ENCODE results near the gene EMC9.

DNA sequence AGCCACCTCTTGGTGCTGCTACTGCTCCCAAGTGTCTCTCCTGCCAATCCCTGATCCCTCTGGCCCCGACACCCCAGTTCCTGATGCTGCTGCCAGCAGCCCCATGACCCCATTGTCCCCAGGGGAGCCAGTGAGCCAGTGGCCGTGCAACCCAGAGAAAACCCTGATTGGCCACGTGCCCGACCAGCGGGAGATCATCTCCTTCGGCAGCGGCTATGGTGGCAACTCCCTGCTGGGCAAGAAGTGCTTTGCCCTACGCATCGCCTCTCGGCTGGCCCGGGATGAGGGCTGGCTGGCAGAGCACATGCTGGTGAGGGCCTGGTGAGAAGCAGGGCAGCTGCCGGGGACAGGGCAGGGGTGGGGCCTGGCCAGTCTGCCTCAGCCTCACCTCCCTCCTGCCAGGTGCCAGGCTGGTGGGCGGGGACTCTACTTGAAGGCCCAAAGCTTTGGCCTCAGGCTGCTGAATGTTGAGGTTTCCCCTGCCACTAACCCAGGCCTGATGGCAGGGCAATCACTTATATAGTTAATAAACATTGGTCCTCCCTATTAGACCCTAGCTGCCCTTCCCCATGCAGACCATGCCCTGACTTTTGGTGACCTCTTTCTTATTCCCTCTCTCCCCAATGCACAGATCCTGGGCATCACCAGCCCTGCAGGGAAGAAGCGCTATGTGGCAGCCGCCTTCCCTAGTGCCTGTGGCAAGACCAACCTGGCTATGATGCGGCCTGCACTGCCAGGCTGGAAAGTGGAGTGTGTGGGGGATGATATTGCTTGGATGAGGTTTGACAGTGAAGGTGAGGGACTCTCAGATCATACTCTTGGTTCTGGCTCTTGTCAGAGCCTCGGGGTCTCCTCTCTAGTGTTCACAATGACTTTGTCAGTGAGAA, 42.2 kb downstream of the EMC9 start:
- TF ChIP-seq, protein P1, sequence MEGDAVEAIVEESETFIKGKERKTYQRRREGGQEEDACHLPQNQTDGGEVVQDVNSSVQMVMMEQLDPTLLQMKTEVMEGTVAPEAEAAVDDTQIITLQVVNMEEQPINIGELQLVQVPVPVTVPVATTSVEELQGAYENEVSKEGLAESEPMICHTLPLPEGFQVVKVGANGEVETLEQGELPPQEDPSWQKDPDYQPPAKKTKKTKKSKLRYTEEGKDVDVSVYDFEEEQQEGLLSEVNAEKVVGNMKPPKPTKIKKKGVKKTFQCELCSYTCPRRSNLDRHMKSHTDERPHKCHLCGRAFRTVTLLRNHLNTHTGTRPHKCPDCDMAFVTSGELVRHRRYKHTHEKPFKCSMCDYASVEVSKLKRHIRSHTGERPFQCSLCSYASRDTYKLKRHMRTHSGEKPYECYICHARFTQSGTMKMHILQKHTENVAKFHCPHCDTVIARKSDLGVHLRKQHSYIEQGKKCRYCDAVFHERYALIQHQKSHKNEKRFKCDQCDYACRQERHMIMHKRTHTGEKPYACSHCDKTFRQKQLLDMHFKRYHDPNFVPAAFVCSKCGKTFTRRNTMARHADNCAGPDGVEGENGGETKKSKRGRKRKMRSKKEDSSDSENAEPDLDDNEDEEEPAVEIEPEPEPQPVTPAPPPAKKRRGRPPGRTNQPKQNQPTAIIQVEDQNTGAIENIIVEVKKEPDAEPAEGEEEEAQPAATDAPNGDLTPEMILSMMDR (IDR thresholded peaks at IDR 0.05): no peak
- TF ChIP-seq POLR2A (IDR thresholded peaks at IDR 0.05): no peak

Data from adrenal gland (tissue), 5 donors.